KBM-7 (cell line): ENCODE data around the gene IL18R1.
"Not testable (repeated sequence)": the region's sequence is repeated elsewhere in the genome, so short reads cannot be mapped to it uniquely, and the experiment has no call there.

ENCODE experiments used
- DNase-seq: peaks from one replicate; pipeline ENCODE4 v3.0.0-alpha.2; 2015
- in situ Hi-C: fragments of 300-500 bp; cut with MboI; formaldehyde crosslinking; loops from 2 replicates; pipeline ENCODE4 v1.14.3; 2020; ENCODE audit warnings: low sequenced_read_pairs, low pct_unique_long_range_greater_than_20kb, mixed read lengths

The IL18R1 gene, protein sequence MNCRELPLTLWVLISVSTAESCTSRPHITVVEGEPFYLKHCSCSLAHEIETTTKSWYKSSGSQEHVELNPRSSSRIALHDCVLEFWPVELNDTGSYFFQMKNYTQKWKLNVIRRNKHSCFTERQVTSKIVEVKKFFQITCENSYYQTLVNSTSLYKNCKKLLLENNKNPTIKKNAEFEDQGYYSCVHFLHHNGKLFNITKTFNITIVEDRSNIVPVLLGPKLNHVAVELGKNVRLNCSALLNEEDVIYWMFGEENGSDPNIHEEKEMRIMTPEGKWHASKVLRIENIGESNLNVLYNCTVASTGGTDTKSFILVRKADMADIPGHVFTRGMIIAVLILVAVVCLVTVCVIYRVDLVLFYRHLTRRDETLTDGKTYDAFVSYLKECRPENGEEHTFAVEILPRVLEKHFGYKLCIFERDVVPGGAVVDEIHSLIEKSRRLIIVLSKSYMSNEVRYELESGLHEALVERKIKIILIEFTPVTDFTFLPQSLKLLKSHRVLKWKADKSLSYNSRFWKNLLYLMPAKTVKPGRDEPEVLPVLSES

DNA sequence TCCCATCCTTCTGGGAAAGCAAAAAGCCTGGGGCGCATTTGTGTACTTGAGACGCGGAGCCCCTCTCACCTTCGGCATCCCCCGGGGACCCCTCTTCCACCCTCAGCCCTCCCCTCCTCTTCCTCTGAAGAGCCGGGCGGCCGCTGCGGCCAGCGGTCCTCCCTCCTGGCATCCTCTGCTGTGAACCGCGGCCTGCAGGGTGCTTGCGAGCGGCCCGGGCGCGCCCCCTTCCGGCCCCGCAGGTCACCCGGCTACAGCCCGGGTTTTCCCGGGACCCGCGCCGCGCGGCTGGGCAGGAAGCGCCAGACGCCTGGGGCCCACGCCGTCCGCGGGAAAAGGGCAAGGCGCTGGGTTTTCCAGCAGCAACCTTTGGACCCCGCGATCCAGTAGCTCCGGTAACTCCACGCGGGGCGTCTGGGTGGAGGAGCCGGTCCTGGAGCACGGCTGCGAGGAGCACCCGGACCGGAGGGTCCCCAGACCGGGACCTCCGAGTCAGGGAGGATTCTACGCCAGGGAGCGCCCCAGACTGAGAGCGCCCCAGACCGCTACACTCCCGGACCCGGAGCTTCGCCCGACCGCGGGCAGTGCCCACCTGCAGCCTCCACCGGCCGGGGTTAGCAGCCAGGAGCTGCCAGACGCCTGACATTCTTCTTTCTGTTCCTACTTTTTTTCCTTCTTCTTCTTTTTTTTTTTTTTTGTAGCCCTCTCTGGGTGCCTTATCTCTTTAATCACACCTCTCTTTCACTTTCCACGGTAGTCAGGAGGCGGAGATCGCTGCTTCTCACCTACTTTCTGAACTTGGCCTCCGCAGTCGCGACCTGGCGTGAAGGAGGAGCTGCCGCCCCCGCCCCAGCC, at the start of gene IL18R1:
TSS of gene IL18R1 (plus strand) at position 271 of the 855 bp plus-strand sequence. CDS start 6,865 bp downstream, outside the sequence.
- no peak for DNase-seq

DNA sequence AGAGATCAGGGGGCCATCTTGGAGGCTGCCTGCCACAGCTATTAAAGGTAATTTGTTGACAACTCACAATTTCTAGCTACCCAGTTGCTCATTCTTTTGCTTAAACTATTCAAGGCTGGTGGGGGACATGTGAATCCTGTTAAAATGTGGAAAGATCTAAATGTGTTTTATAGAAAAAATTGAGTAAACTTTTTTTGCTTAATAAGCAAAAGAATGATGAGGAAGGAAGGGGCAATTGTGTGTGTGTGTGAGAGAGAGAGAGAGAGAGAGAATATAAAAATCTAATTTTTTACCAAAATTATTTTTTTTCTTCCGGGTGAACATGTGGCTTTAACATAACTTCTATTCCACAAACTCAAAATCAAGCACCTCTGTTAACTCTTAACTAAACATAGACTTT, 49.5 kb upstream of the IL18R1 start:
- no peak for DNase-seq
- in situ Hi-C loops = no loop called here

More for the DNA sequence above, at the start of gene IL18R1:
- in situ Hi-C loops = no loop called here

DNA sequence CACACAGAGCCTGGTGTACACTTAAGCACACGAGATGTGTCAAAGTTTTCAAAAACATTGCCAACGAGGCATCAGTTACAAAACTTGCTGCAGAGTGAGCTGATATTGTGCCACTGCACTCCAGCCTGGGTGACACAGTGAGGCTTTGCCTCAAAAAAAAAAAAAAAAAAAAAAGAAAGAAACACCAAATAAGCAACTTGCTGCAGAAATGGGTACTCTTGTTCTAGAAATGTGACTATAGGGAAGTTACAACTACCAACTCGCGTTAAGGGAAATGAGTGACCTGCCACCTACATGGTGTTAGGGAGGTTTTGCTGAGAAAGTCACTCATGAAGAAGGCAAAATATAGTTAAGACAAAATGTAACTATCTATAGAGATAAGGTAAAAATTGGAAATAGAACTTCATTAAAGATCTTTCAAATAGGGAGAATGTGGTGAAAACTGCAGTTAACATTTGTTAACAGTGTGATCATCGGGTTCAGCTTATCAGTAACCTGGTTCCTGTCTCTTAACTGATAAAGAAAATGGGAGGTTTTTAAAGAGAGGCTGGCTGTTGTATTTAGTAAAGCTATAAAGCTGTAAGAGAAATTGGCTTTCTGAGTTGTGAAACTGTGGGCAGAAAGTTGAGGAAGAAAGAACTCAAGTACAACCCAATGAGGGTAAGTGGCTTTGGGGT, 44.5 kb upstream of the IL18R1 start, which contains the start of gene IL1RL1:
TSS of gene IL1RL1 (plus strand) at position 600 of the 677 bp plus-strand sequence. CDS start 26,702 bp downstream, outside the sequence.
- in situ Hi-C loops = no loop called here
- DNase-seq = peak; percentile 66

DNA sequence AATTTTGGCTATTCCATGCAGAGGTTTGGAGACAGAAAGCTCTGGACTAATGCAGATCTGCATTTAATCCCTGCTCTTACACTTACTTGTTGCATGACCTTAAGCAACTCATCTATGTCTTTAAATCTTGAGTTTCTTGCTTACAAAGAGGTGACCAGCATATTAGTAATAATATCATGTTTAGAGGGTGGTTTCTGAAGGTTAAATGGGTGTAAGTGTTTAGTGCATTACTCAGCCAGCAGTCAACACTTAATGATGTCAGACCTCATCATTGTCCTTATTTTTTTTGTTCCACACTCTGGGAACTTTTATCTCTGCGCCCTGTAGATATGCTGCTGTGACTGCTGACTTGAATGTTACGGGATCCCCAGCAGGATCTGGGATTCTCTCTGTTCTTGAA, 42.6 kb upstream of the IL18R1 start:
- in situ Hi-C loops = no loop called here
- DNase-seq = no peak

DNA sequence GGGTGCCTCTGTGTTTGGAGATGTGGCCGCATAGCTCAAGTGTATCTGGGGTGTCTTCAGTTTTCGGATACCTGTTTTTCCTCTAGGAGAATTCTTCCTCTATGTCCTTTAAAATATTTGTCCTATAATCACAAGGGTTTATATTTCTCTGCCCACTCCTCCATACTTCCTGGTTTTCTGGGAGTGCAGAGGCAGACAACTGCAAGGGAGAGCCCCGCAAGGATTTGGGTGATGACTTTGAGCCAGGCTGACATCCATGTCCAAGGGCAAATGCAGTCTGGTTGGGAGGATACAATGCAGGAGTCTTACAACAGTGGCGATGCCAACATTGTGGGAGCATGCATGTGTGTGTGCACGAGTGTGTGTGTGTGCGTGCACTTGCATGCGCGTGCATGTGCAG, 42.1 kb upstream of the IL18R1 start:
- in situ Hi-C loops = no loop called here

DNA sequence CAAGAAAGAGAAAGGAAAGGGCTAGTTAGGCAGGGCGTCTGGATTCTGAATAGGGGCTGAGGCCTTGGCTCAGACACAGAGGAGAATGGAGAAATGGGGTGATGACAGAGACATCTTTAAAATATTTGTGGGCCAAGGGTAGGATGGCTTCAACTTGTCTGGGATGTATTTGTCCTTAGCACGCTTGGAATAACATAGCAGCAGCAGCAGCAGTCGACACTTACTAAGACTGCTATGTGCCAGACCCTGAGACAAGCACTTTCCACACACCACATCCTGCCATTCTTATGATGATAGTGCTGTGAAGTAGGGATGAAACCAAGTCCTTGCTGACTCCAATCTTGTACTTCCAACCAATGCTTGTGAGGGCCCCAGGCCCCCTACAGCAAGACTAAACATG, 41.6 kb upstream of the IL18R1 start:
- no peak for DNase-seq
- in situ Hi-C loops = no loop called here

More for the DNA sequence above, 42.1 kb upstream of the IL18R1 start:
- no peak for DNase-seq

DNA sequence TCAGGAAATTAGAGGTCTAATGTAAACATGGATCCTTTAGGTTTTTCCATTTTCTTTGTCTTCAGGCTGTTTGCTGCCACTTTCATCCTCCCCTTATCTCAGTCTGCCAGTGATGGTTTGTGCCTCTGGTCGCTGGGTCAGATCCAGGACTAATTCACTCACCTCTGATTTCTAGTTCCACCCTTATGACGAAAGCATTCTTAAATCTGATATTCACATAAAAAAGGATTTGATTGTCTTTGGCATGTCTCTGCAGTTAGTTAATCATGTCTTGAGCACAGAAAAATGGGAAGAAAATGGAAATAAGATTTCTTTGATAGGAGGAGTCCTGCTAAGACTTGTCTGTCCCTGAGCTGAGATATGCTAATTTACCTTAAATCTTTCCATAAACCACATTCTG, 39.7 kb upstream of the IL18R1 start:
- in situ Hi-C loops = no loop called here
- no peak for DNase-seq

DNA sequence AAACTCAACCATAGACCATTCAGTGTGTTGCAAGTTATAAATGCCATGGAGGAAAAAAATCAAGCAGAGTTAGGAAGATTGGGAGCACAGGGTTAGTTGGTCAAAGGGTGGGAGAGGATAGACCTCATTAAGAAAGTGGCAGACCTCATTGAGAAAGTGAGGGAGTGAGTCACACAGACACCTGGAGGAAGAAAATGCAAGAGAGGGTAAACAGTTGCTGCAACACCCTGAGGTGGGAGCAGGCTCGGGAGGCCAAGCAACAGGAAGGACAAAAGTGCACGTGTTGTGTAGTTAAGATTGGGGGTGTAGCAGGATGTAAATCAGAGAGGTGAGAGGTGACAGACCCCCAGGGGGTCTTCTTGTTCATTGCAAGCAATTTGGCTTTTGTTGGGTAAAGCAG, 37.9 kb upstream of the IL18R1 start:
- DNase-seq = no peak
- in situ Hi-C loops = no loop called here

DNA sequence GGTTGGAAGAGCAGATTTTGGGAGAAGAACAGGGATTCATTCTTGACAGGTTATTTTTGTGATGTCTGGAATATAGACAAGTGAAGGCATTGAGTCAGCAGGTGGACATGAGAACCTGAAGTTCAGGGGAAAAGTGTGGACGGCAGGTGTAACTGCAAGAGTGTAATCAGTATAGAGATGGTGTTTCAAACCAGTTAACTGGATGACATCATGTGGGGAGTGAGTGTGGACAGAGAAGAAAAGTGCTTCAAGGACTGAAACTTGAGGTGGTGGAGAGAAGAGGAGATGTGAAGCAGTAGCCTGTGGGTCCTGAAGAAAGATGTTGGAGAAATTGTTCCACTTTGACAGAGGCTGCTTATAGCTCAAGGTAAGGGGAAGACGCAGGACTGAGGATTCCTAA, 37.2 kb upstream of the IL18R1 start:
- in situ Hi-C loops = no loop called here

DNA sequence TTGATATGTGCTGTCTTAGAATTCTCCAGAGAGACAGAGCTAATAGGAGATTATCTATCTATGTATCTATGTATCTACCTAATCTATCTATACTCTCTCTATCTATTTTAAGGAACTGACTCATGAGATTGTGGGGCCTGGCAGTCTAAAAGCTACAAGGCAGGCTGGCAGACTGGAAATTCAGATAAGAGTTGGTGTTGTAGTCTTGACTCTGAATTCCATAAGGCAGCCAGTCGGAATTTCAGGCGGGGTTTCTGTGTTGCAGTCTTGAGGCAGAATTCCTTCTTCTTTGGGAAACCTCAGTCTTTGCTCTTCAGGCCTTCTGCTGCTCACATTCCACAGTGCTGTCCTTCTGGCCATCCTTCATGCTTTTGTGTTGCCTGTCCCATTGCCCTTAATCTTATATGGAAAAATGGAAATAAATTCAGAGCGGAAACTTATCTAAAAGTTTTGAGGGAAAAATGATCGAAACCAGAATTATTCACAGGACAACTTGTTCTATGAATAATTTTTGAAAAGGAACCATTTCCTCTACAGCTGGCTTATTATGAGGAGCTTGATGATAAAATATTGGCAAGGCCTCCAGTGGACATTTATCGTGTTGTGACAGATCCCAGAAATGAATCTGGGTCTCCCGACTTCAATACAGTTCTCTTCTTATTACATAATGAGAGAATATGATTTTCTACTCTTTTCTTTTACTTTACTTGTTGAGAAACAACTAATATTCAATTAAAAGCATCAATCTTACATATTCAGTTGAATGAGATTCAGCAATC, 33.5 kb upstream of the IL18R1 start:
- no peak for DNase-seq
- in situ Hi-C loops = no loop called here

More for the DNA sequence above, 37.2 kb upstream of the IL18R1 start:
- DNase-seq = no peak

DNA sequence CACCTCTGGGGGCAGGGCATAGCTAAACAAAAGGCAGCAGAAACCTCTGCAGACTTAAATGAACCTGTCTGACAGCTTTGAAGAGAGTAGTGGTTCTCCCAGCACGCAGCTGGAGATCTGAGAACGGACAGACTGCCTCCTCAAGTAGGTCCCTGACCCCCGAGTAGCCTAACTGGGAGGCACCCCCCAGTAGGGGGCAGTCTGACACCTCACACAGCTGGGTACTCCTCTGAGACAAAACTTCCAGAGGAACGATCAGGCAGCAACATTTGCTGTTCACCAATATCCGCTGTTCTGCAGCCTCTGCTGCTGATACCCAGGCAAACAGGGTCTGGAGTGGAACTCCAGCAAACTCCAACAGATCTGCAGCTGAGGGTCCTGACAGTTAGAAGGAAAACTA, 30.7 kb upstream of the IL18R1 start:
- in situ Hi-C loops, DNase-seq: not testable (repeated sequence)

DNA sequence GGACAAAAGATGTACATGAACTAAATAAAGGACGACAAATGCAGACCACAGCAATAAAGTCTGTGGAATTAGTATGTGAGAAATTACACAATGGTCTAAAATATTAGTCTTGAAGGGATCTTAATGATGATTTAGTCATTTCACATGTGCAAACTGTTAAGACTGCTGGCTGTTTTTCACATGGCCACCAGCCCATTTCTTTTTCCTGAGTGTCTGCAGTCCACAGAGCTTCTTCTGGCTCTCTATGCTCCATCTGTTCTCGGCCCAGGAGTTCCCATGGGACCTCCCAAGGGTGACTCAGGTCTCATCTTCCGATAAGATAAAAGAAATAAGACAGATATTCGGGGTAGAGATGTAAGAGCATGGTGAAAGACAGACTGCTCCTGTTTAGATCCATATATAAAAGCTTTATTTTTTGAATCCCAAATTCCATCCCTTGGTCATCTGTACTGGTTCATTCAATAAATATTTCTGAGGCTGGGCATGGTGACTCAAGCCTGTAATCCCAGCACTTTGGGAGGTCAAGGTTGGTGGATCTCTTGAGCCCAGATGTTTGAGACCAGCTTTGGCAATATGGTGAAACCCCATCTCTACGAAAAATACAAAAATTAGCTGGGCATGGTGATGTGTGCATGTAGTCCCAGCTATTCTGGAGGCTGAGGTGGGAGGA, 24.1 kb upstream of the IL18R1 start:
- in situ Hi-C loops = no loop called here
- no peak for DNase-seq

DNA sequence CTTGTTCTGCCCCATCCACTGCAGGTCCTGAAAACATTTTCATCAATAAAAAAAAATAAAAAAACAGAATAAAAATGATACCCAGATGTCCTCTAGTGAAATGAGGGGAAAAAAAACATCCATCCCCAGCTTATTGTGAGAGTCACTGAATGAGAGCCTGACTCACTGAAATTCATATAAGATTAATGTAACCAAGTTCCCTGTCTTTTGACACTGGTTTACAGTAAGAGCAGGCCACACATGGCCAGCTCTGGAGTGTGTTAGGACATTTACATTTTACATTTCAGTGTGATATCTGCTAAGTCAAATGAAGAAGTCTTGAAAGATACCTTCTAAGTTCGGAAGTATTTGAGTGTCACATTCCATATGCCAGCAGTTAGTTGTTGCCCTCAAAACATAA, 21.1 kb upstream of the IL18R1 start:
- no peak for DNase-seq
- in situ Hi-C loops = no loop called here

DNA sequence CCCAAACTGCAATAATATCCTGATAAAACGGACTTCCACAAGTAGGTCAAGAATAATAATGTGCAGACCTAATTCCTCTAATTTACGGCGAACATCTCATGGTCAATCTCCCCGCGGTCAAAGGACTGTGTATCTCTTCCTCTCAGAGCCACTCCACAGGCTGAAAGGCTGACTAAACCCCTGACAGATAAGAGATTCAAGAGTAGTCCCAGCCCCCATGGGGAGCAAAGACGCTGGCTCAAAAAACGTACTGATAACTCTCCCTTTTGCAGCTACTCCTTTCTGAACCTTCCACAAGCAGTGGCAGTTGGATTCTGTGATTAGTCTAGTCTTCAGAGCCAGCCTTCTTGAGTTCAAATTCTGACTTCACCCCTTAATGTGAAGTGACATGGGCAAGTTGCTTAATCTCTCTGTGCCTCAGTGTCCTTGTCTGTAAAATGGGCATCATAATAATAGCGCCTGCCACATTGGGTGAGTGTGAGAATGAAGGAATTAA, 19.7 kb upstream of the IL18R1 start:
- DNase-seq = peak; percentile 53

DNA sequence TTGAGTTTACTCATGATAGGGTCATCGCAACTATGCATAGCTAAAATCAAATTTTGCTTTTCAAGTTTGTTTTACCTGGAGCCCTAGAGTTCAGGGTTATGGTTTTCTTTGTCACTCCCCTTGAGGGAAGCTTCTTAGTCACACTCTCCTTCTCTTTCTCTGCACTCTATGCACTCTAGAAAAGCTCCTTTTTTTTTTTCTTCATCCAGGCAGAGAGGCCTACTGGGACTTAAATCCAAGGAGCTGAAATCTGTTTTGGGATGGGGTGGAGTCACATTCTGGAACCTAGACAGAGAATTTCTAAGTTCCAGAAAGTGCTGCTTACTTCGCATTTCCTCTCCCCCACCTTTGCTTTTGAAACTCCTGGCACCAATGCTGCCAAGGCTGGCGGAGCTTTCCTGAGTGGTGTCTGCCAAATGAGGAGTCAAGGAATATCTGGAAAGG, 19.1 kb upstream of the IL18R1 start:
- in situ Hi-C loops = no loop called here
- no peak for DNase-seq

More for the DNA sequence above, 19.7 kb upstream of the IL18R1 start:
- in situ Hi-C loops = no loop called here

DNA sequence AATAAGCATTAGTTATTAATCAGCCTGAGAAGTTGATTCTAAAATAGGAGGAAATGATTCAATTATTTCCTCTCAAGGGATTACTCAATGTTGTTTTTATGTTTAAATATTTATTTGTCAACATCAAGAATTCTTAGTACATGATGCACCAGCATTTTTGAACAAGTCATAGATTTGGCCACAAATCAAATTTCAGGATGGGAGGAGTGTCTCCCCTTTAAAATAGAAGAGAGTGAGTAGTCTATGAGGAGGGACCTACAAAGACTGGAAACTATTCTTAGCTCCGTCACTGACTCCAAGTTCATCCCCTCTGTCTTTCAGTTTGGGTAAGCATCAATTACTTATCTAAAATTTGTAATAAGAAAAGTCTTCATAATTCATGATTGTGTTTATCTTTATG, 18.6 kb upstream of the IL18R1 start:
- DNase-seq = no peak
- in situ Hi-C loops = no loop called here

DNA sequence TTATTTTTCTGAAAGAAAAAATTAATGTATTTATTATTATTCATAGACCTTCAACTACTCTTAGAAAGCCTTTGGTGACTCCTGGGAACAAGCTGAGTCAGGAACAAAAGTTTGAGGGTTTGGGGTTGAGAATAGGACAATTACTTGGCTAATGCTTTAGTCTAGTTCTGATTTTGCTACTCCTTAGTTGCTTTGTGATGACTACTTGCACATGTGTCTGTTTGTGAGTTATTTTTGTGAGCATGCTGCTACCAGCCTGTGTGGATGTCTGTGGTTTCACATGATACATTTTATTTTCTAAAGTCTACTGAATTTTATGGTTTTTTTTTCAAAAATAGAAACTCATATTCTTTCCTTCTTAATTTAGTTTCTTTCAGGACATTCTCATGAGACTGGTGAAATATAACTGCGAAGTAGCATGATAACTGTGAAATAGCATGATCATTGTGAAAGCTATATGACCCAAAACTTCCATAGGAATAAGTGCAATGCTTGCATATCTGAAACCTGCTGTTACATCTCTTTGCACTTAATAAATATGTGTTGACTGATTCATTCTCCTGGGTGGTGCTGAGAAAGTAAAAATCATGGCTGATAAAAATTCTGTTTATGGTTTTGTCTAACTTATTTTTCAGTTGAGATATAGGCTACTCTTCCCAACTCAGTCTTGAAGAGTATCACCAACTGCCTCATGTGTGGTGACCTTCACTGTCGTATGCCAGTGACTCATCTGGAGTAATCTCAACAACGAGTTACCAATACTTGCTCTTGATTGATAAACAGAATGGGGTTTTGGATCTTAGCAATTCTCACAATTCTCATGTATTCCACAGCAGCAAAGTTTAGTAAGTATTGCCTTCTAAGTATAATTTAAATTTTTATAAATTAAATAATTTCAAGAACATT, 17.9 kb upstream of the IL18R1 start:
- DNase-seq = no peak
- in situ Hi-C loops = no loop called here
